Activated CD8-positive, alpha-beta T cell treated with anti-CD3 and anti-CD28 coated beads for 36 hours (primary cell): ENCODE data around the gene STBD1. TPM values are rescaled to one million over a fixed set of nuclear protein-coding genes. Genes with fewer than 3 reads are reported as not detected.

ENCODE experiments used
- ATAC-seq: fragments of 200-7000 bp; cut with Tn5 transposase; one replicate; pipeline ENCODE4 v1.10.0; 2021; ENCODE audit warnings: mild to moderate bottlenecking, moderate library complexity
- CTCF ChIA-PET: fragments of 350-600 bp; sonication (Branson Sonifier 250); formaldehyde crosslinking; loops from one replicate; lab custom pipeline; 2021; ENCODE audit warnings: antibody characterized with exemption; lab: Charles Lee
- POLR2A ChIA-PET: fragments of 350-600 bp; sonication (Branson Sonifier 250); formaldehyde crosslinking; loops from one replicate; lab custom pipeline; 2021; ENCODE audit warnings: antibody characterized with exemption; lab: Charles Lee
- DNase-seq: peaks from one replicate; pipeline ENCODE4 v3.0.0-alpha.2; 2020
- H3K27ac Mint-ChIP-seq: one replicate; pipeline ENCODE4 v1.8.0; 2021; ENCODE audit warnings: mild to moderate bottlenecking, mixed read lengths
- H3K27me3 Mint-ChIP-seq: one replicate; pipeline ENCODE4 v1.8.0; 2021; ENCODE audit warnings: mixed read lengths
- H3K36me3 Mint-ChIP-seq: one replicate; pipeline ENCODE4 v1.8.0; 2021; ENCODE audit warnings: low read depth, mixed read lengths
- H3K4me1 Mint-ChIP-seq: one replicate; pipeline ENCODE4 v1.8.0; 2021; ENCODE audit warnings: low read depth, mixed read lengths
- H3K4me3 Mint-ChIP-seq: one replicate; pipeline ENCODE4 v1.8.0; 2021; ENCODE audit warnings: mild to moderate bottlenecking, moderate library complexity, mixed read lengths
- H3K9me3 Mint-ChIP-seq: one replicate; pipeline ENCODE4 v1.8.0; 2021; ENCODE audit warnings: mixed read lengths
- intact Hi-C: fragments of 100-400 bp; cut with micrococcal nuclease; formaldehyde crosslinking; loops from one replicate; pipeline ENCODE4 v1.10.0; 2022
- total RNA-seq, 2 experiments: library from RNA; stranded (reverse); gene quantifications; one replicate each; pipeline ENCODE4 v1.2.3, GENCODE V29; 2021
- TF ChIP-seq, protein P1 (sequence below): fragments of 200-600 bp; IDR thresholded peaks from one replicate; pipeline ENCODE4 v1.8.0; 2022; ENCODE audit warnings: antibody characterized with exemption, mild to moderate bottlenecking

Gene STBD1
- total RNA-seq, 2 experiments from 2014 or later = 0.18 to 0.29 TPM

DNA sequence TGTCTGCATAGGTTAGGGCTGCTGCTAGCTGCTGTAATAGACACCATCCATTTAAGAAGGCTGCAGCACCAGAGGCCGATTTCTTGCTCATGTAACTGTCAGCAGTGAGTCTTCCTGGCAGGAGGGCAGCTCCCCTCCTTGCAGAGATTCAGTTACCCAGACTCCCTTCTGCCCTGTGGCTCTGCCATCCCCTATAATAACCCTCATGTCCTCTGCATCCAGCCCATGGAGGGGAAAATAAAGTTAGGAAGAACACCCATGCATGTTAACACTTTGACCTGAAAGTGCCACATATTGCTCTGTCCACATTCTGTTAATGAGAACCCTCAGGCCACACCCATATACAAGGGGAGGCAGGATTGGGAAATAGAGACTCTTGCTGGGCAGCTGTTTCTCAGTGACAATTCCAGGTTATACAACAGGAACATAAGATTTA is 5.4 kb downstream of the STBD1 start:
- ATAC-seq (no peak), DNase-seq (no peak)
- ChIA-PET CTCF (no interaction called here), POLR2A (no interaction called here)
- intact Hi-C loops = no loop called here
- H3K27me3 Mint-ChIP-seq = peaks cover 4% of the 10 kb centered on the region
- H3K36me3 Mint-ChIP-seq = peaks cover 2% of the 10 kb centered on the region
- peaks cover 10% of the 10 kb centered on the region for H3K9me3 Mint-ChIP-seq
- no peak overlapping the region for H3K4me3 Mint-ChIP-seq
- no peaks in the 10 kb centered on the region for H3K4me1 Mint-ChIP-seq
- H3K27ac Mint-ChIP-seq = no peak overlapping the region
- TF ChIP-seq, protein P1, sequence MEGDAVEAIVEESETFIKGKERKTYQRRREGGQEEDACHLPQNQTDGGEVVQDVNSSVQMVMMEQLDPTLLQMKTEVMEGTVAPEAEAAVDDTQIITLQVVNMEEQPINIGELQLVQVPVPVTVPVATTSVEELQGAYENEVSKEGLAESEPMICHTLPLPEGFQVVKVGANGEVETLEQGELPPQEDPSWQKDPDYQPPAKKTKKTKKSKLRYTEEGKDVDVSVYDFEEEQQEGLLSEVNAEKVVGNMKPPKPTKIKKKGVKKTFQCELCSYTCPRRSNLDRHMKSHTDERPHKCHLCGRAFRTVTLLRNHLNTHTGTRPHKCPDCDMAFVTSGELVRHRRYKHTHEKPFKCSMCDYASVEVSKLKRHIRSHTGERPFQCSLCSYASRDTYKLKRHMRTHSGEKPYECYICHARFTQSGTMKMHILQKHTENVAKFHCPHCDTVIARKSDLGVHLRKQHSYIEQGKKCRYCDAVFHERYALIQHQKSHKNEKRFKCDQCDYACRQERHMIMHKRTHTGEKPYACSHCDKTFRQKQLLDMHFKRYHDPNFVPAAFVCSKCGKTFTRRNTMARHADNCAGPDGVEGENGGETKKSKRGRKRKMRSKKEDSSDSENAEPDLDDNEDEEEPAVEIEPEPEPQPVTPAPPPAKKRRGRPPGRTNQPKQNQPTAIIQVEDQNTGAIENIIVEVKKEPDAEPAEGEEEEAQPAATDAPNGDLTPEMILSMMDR = no peak

DNA sequence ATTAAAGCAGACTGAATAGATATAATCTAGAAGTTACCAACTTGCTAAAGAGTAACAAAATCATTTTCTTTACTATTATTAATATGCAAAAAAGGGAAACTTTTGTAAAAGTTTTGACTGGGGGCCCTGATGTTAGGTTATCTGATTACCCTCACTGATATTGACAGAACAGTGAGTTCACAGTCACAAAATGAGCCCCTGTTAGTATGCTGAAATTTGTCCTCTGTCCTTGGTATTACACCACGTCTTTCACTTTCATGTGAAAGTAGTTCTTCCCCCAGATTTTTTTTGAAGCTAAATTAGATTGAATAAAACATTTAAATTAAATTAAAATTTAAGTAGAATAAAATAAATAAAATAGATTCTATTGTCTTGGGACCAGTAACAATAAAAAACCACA is 5.9 kb downstream of the STBD1 start:
- Mint-ChIP-seq H3K27ac (no peak overlapping the region), H3K36me3 (peaks cover 2% of the 10 kb centered on the region), H3K27me3 (peaks cover 4% of the 10 kb centered on the region), H3K4me3 (no peak overlapping the region), H3K9me3 (peaks cover 12% of the 10 kb centered on the region), H3K4me1 (no peaks in the 10 kb centered on the region)
- ChIA-PET CTCF (interaction anchor here (1.2 kb wide), 1 partner anchor 133 kb away, joined by 3 read pairs; no protein-coding TSS in a partner anchor), POLR2A (no interaction called here)
- ATAC-seq = no peak
- DNase-seq = no peak
- intact Hi-C loops = no loop called here
- TF ChIP-seq, protein P1 = no peak

DNA sequence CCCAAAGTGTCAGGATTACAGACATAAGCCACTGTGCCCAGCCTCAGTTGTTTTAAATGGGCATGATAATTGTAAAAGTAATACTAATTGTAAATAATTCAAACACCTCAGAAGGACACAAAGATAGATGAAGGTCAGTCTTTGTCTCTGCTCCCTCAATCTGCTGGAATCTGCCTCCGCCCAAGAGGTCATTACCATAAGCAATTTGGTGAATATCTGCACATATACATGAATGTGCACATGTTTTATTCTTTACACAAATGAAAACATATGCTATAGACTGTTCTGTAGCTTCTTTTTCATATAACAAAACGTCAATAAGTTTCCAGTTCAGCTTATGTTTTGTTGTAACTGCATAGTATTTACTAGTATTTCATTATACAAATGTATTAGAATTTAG is 7.0 kb downstream of the STBD1 start:
- ATAC-seq = no peak
- peaks cover 2% of the 10 kb centered on the region for H3K36me3 Mint-ChIP-seq
- H3K4me1 Mint-ChIP-seq = no peaks in the 10 kb centered on the region
- TF ChIP-seq, protein P1 = no peak
- intact Hi-C loops = no loop called here
- H3K27me3 Mint-ChIP-seq = peaks cover 4% of the 10 kb centered on the region
- no peak overlapping the region for H3K27ac Mint-ChIP-seq
- DNase-seq = no peak
- peaks cover 12% of the 10 kb centered on the region for H3K9me3 Mint-ChIP-seq
- POLR2A ChIA-PET = no interaction called here
- CTCF ChIA-PET = interaction anchor here (1.2 kb wide), 1 partner anchor 134 kb away, joined by 3 read pairs; no protein-coding TSS in a partner anchor
- H3K4me3 Mint-ChIP-seq = no peak overlapping the region

DNA sequence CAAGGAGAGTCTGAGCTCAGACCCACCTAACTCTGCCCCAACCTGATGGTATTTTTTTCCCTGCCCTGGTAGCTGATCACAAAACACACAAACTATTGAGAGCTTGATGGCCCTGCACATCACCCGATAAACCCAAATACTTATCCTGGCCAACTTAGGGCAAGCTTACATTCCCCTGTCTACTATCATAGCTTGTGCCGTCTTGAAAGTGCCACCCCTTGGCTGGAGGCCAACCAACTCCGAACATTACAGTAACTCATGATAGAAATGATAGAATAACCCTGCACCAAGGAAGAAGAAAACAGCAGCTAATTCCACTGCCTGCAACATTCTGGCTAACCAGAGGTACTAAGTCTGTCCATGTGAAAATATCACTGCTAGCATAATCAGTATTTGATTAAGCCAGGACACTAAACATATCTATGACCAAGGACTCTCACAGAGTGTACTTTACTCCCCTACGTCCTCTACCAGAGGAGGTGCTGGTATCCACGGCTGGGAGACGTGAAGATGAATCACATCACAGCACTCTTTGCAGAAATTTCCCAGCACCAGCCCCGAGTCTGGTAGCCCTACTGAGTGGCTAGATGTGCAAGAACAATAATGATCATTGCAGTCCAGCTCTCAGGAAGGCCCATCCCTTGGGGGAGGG is 8.9 kb downstream of the STBD1 start:
- intact Hi-C loops = no loop called here
- no peak overlapping the region for H3K4me3 Mint-ChIP-seq
- DNase-seq (no peak), ATAC-seq (no peak)
- ChIA-PET POLR2A (no interaction called here), CTCF (interaction anchor here (1.2 kb wide), 2 partner anchors 11 to 62 kb away, joined by 3 read pairs; no protein-coding TSS in a partner anchor)
- peaks cover 2% of the 10 kb centered on the region for H3K27me3 Mint-ChIP-seq
- H3K9me3 Mint-ChIP-seq = peaks cover 22% of the 10 kb centered on the region
- H3K4me1 Mint-ChIP-seq = no peaks in the 10 kb centered on the region
- peaks cover 2% of the 10 kb centered on the region for H3K36me3 Mint-ChIP-seq
- no peak overlapping the region for H3K27ac Mint-ChIP-seq
- TF ChIP-seq, protein P1 = no peak

DNA sequence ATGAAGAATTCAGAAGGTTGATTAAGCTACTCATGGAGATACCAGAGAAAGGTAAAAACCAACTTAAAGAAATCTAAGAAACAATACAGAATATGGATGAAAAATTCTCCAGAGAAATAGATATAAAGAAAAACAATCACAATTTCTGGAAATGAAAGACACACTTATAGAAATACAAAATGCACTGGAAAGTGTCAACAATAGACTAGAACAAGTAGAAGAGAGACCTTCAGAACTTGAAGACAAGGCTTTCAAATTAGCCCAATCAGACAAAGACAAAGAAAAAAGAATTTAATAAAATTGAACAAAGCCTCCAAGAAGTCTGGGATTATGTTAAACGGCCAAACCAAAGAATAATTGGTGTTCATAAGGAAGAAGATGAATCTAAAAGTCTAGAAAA is 9.6 kb downstream of the STBD1 start:
- peaks cover 2% of the 10 kb centered on the region for H3K27me3 Mint-ChIP-seq
- DNase-seq = no peak
- intact Hi-C loops = no loop called here
- no peaks in the 10 kb centered on the region for H3K4me1 Mint-ChIP-seq
- TF ChIP-seq, protein P1 = no peak
- ChIA-PET POLR2A (no interaction called here), CTCF (interaction anchor here (1.2 kb wide), 1 partner anchor 11 kb away, joined by 3 read pairs; no protein-coding TSS in a partner anchor)
- H3K27ac Mint-ChIP-seq = no peak overlapping the region
- no peak for ATAC-seq
- peaks cover 2% of the 10 kb centered on the region for H3K36me3 Mint-ChIP-seq
- H3K9me3 Mint-ChIP-seq = peaks cover 23% of the 10 kb centered on the region
- no peak overlapping the region for H3K4me3 Mint-ChIP-seq
